Colonic mucosa (tissue), 4 donors: ENCODE results near the gene CTTN. TPM values are rescaled to one million over a fixed set of nuclear protein-coding genes. Genes with fewer than 3 reads are reported as not detected.

Source experiments
- DNase-seq: peaks from one replicate; pipeline ENCODE4 v3.0.0-alpha.2; 2020
- H3K27ac ChIP-seq: fragments of 200-600 bp; one replicate; pipeline ENCODE4 v1.8.0; 2021
- H3K27me3 ChIP-seq: fragments of 200-600 bp; one replicate; pipeline ENCODE4 v1.8.0; 2021
- H3K36me3 ChIP-seq: fragments of 200-600 bp; one replicate; pipeline ENCODE4 v1.8.0; 2021
- H3K4me1 ChIP-seq: fragments of 200-600 bp; one replicate; pipeline ENCODE4 v1.8.0; 2021; ENCODE audit warnings: mild to moderate bottlenecking
- H3K4me3 ChIP-seq: fragments of 200-600 bp; one replicate; pipeline ENCODE4 v1.8.0; 2021
- H3K9ac ChIP-seq, 2 donors: one replicate each; pipeline ENCODE4 v1.7.0; 2013; ENCODE audit warnings: control low read depth in 2 of 2, low read depth in 2 of 2, low read length in 2 of 2
- H3K9me3 ChIP-seq: fragments of 200-600 bp; one replicate; pipeline ENCODE4 v1.8.0; 2021
- intact Hi-C: fragments of 100-400 bp; cut with DNase I; formaldehyde crosslinking; loops from one replicate; pipeline ENCODE4 v1.14.1; 2022
- total RNA-seq, 2 donors: library from RNA; stranded (reverse); fragmentation: NEBNext Ultra II Directional in 1 of 2; extraction: Animal tissue kit (Norgen Biotek cat#: 25700) in 1 of 2; gene quantifications; one replicate each; pipeline ENCODE4 v1.2.1, GENCODE V29; 2021
- TF ChIP-seq, protein P1 (sequence below): fragments of 200-600 bp; IDR thresholded peaks from one replicate; pipeline ENCODE4 v1.8.0; 2022; ENCODE audit warnings: antibody characterized with exemption, mild to moderate bottlenecking
- donor health status: healthy.
- donor health status: DM: no; HTN: no; CAD: no.
- donor health status: DM: no; HTN: no; CAD: no.

Gene CTTN
- total RNA-seq, 2 donors from 2014 or later = 249 to 302 TPM

DNA sequence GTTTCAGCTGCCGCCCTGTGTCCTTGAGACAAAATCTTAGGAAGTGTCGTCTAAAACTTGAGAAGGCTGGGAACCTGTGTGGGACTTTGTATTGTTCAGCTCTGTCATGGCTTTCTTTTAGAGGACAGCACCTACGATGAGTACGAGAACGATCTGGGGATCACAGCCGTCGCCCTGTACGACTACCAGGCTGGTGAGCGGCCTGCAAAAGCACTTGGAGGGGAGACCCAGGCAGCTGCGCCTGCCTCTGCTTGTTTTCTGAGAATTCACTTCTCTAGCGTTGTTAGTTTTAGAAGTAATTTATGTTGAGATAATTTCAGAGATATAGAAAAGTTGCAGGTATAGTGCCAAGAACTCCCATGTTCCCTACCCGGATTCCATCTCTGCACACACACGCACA lies 35.2 kb downstream of the CTTN start:
- no peak for DNase-seq
- no peaks in the 10 kb centered on the region for H3K27me3 ChIP-seq
- H3K4me1 ChIP-seq = no peaks in the 10 kb centered on the region
- no peak overlapping the region for H3K4me3 ChIP-seq
- TF ChIP-seq, protein P1, sequence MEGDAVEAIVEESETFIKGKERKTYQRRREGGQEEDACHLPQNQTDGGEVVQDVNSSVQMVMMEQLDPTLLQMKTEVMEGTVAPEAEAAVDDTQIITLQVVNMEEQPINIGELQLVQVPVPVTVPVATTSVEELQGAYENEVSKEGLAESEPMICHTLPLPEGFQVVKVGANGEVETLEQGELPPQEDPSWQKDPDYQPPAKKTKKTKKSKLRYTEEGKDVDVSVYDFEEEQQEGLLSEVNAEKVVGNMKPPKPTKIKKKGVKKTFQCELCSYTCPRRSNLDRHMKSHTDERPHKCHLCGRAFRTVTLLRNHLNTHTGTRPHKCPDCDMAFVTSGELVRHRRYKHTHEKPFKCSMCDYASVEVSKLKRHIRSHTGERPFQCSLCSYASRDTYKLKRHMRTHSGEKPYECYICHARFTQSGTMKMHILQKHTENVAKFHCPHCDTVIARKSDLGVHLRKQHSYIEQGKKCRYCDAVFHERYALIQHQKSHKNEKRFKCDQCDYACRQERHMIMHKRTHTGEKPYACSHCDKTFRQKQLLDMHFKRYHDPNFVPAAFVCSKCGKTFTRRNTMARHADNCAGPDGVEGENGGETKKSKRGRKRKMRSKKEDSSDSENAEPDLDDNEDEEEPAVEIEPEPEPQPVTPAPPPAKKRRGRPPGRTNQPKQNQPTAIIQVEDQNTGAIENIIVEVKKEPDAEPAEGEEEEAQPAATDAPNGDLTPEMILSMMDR = no peak
- H3K27ac ChIP-seq = no peak overlapping the region
- intact Hi-C loops = no loop called here
- H3K9me3 ChIP-seq = no peaks in the 10 kb centered on the region
- peaks cover 34% of the 10 kb centered on the region for H3K36me3 ChIP-seq
- H3K9ac ChIP-seq = no peak overlapping the region

DNA sequence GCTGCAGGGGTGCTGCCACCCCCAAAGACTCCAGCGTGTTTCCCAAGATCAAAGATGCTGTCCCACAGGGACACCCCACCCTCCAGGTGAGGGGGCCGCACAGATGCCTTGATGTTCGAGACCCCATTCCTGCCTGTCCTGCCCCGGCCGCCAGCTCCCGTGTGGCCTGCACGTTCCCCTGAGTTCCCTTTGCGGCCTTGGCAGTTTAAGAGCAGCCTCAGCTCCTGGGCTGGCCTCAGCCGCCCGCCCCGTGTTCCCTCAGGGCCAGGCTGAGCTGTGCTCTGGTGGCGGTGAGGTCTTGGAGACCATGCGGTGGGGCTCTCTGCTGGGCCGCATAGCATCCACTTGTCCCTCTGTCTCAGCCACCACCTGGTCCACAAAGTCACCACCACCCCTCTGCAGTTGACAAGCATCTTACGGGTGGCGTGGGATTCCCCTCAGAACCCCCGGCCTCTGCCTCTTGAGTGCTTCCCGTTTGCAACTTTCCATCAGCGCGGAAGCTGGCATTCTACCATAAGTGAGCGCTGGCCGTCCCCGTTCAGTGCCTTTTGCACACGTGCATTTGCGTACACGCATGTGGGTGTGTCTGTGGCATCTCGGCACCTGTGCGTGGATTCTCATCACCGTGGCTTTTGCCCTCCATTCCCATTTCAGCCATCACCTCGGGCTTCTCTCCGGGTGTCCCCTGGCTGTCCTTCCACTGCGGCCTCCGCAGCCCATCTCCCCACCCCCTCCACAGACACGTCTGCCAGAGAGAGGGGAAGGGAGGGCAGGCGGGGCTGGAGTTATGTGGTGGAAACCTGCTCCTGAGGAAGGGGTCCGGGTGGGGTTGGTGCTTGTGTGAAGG lies 35.9 kb downstream of the CTTN start:
- Histone ChIP-seq H3K27me3 (no peaks in the 10 kb centered on the region), H3K27ac (no peak overlapping the region), H3K36me3 (peaks cover 34% of the 10 kb centered on the region), H3K4me3 (no peak overlapping the region), H3K9me3 (no peaks in the 10 kb centered on the region), H3K9ac (no peak overlapping the region), H3K4me1 (no peaks in the 10 kb centered on the region)
- TF ChIP-seq, protein P1 = no peak
- DNase-seq = no peak
- intact Hi-C loops = no loop called here

DNA sequence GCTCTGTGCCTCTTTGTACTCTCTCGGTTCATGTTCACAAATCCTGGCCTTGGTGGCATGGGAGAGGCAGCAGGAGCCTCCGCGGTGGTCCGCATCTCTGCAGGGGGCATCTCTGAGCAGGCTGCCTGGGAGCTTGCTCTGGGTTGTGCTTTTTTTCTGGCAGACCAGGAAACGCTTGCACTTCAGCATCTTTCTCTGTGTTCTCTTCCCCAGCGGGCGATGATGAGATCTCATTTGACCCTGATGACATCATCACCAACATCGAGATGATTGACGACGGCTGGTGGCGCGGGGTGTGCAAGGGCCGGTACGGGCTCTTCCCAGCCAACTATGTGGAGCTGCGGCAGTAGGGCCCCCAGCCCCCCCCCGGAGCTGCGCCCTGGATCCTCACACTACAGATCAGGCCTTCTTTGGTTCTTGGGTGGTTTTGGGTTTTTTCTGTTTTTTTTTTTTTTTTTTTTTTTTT lies 36.5 kb downstream of the CTTN start:
- H3K4me3 ChIP-seq = no peak overlapping the region
- H3K9me3 ChIP-seq = no peaks in the 10 kb centered on the region
- H3K9ac ChIP-seq = no peak overlapping the region
- H3K27ac ChIP-seq = no peak overlapping the region
- no peaks in the 10 kb centered on the region for H3K27me3 ChIP-seq
- intact Hi-C loops = no loop called here
- H3K4me1 ChIP-seq = no peaks in the 10 kb centered on the region
- no peak for DNase-seq
- H3K36me3 ChIP-seq = peaks cover 28% of the 10 kb centered on the region
- TF ChIP-seq, protein P1 = no peak

DNA sequence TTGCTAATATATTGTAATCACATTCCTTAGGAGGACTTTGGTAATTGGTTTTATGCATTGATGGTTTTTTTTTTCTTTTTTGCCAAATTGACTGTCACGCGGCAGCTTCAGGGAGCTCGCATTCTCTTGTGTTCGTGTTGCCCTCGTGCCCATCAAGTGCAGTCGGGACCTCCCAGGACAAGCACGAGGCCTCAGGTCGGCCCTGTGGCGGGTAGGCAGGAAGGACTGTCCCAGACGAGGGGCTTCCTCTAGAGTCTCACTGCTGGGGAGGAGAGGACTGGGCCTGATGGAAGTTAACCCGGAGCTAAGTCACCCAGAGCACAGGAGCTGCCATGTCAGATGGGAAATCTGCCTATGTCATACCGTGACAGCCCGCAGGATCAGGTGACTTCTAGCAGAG lies 37.0 kb downstream of the CTTN start:
- H3K4me3 ChIP-seq = no peak overlapping the region
- intact Hi-C loops = no loop called here
- H3K27ac ChIP-seq = no peak overlapping the region
- H3K4me1 ChIP-seq = no peaks in the 10 kb centered on the region
- H3K9me3 ChIP-seq = no peaks in the 10 kb centered on the region
- peaks cover 27% of the 10 kb centered on the region for H3K36me3 ChIP-seq
- no peak overlapping the region for H3K9ac ChIP-seq
- DNase-seq = no peak
- H3K27me3 ChIP-seq = no peaks in the 10 kb centered on the region
- TF ChIP-seq, protein P1 = no peak

DNA sequence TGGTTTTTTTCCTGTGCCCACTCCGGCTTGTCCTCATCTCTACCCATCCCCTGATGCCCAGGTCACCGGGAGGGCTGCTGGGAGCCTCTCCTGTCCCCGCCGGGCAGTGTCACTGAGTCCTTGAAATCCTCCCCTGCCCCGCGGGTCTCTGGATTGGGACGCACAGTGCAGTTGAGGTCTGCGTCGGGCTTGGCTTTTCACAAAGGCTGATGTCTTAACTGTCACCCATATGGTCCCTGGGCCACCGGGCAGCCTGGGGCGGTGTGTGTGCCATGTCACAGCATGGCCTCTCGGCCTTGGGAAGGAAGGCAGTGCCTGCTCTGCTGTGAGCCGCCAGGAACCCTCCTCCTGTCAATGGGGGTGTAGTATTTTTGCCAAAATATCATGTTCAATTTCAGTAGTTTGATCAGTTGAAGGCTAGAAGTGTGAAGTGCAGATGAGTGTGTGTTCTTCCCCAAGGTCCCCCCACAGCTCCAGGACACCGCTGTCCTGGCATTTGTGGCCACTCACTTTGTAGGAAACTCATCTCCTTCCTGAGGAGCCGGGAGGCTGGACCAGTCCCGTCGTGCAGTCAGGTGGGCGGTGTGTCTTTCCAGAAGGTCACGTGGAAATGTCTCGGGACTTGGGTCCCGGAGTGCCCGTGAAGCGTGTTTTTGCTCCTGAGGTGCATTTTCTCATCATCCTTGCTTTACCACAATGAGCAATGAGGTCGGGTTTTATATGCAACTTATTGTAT lies 37.6 kb downstream of the CTTN start:
- intact Hi-C loops = no loop called here
- no peak for DNase-seq
- TF ChIP-seq, protein P1 = no peak
- Histone ChIP-seq H3K9ac (no peak overlapping the region), H3K9me3 (no peaks in the 10 kb centered on the region), H3K27me3 (no peaks in the 10 kb centered on the region), H3K27ac (no peak overlapping the region), H3K4me1 (no peaks in the 10 kb centered on the region), H3K36me3 (peaks cover 27% of the 10 kb centered on the region), H3K4me3 (no peak overlapping the region)
